ENCODE measurements around the gene SLC22A23.

GRCh38 chr6:3334555-3334954, 122.3 kb downstream of the SLC22A23 start:
- TF ChIP-seq YY1 (IDR thresholded peaks at IDR 0.05; ENCODE audit: insufficient read depth, insufficient read length) = no peak
- TF ChIP-seq ZNF274 (IDR thresholded peaks at IDR 0.05; ENCODE audit: low read depth, low read length) = no peak
- no peak for TF ChIP-seq SUZ12 (IDR thresholded peaks at IDR 0.05; ENCODE audit: extremely low read depth, insufficient read depth, insufficient read length)
